PC-9 (cell line): ENCODE measurements around the gene ENO4.

ENCODE experiments used
- EZH2 ChIP-seq: fragments of 200-600 bp; sonication (generic); IDR thresholded peaks from 2 replicates; pipeline ENCODE4 v1.8.0; 2017; ENCODE audit warnings: antibody characterized with exemption, low read depth
- TF ChIP-seq, protein P1 (sequence below): fragments of 200-600 bp; sonication (generic); conservative IDR thresholded peaks from 2 replicates; pipeline ENCODE4 v1.6.1; 2017; ENCODE audit warnings: mixed run types, antibody characterized with exemption, mild to moderate bottlenecking, moderate library complexity

DNA sequence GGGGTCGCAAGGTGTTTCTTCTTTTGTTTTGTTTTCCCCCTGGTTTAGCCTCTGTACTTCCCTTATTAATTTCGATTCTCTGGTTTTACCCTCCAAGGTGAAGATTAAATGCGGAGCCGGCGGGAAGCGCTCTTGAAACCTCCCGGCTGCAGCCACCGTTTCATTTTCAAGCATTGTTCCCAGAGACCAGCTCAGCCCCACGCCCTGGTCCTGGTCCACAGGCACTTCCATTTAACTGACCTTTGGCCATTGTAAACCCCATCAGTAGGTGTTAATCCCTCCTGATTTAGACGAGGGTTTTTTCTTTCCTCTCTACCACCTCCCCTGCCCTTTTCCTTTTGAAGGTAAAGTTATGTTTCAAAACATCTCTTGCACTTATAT lies 39.2 kb upstream of the ENO4 start:
- TF ChIP-seq, protein P1, sequence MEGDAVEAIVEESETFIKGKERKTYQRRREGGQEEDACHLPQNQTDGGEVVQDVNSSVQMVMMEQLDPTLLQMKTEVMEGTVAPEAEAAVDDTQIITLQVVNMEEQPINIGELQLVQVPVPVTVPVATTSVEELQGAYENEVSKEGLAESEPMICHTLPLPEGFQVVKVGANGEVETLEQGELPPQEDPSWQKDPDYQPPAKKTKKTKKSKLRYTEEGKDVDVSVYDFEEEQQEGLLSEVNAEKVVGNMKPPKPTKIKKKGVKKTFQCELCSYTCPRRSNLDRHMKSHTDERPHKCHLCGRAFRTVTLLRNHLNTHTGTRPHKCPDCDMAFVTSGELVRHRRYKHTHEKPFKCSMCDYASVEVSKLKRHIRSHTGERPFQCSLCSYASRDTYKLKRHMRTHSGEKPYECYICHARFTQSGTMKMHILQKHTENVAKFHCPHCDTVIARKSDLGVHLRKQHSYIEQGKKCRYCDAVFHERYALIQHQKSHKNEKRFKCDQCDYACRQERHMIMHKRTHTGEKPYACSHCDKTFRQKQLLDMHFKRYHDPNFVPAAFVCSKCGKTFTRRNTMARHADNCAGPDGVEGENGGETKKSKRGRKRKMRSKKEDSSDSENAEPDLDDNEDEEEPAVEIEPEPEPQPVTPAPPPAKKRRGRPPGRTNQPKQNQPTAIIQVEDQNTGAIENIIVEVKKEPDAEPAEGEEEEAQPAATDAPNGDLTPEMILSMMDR: no peak
- no peak for TF ChIP-seq EZH2
